Tibial nerve (tissue), 3 donors: ENCODE data around the gene SLC9A2.

Experiments
- CTCF ChIP-seq, 5 experiments: fragments of 200-600 bp in 3 of 5; fragments of 450-650 bp in 2 of 5; sonication (generic) in 3 of 5; IDR thresholded peaks; one replicate each; pipeline ENCODE4 v1.5.1; 2016 to 2019; ENCODE audit warnings: antibody characterized with exemption in 5 of 5, mild to moderate bottlenecking in 3 of 5, moderate library complexity in 2 of 5
- POLR2A ChIP-seq, 2 donors: fragments of 450-650 bp; IDR thresholded peaks; one replicate each; pipeline ENCODE4 v1.6.1; 2017; ENCODE audit warnings: antibody characterized with exemption in 2 of 2, mild to moderate bottlenecking in 2 of 2, moderate library complexity in 2 of 2

GRCh38 chr2:102735416-102736109, 116.2 kb downstream of the SLC9A2 start:
- TF ChIP-seq CTCF (IDR thresholded peaks at IDR 0.05) (no peak), POLR2A (IDR thresholded peaks at IDR 0.05) (no peak)
